Esophagus squamous epithelium (tissue), 4 donors: ENCODE results near the gene CAPZB.

Experiments used
- POLR2A ChIP-seq, 4 donors: fragments of 450-650 bp; IDR thresholded peaks; one replicate each; pipeline ENCODE4 v1.6.1; 2017; ENCODE audit warnings: antibody characterized with exemption in 4 of 4, mild to moderate bottlenecking in 4 of 4, moderate library complexity in 3 of 4
- TF ChIP-seq, protein P1 (sequence below), 6 experiments: fragments of 450-650 bp in 4 of 6; fragments of 200-600 bp in 2 of 6; sonication (generic) in 2 of 6; IDR thresholded peaks; one replicate each; pipeline ENCODE4 v1.5.1; 2016 to 2019; ENCODE audit warnings: antibody characterized with exemption in 6 of 6, mild to moderate bottlenecking in 4 of 6, moderate library complexity in 4 of 6

DNA sequence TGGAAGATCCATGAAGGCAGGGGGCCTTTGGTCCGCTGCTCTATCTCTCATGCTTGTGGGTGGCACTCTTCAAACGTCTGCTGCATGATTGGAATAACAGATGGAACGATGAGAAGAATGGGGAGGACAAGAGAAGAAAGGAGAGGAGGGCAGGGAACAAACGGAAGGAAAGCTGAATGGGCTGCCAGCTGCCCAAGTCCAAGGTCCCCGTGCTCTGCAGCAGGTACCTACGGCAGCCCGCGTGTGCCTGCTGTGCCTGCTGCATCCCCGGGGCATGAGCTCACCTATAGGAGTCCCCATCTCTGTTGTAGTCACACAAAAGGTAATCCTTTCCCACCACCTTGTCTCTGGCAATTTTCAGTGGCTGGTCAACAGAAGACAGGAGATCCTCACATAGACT, 100.1 kb downstream of the CAPZB start:
- TF ChIP-seq, protein P1, sequence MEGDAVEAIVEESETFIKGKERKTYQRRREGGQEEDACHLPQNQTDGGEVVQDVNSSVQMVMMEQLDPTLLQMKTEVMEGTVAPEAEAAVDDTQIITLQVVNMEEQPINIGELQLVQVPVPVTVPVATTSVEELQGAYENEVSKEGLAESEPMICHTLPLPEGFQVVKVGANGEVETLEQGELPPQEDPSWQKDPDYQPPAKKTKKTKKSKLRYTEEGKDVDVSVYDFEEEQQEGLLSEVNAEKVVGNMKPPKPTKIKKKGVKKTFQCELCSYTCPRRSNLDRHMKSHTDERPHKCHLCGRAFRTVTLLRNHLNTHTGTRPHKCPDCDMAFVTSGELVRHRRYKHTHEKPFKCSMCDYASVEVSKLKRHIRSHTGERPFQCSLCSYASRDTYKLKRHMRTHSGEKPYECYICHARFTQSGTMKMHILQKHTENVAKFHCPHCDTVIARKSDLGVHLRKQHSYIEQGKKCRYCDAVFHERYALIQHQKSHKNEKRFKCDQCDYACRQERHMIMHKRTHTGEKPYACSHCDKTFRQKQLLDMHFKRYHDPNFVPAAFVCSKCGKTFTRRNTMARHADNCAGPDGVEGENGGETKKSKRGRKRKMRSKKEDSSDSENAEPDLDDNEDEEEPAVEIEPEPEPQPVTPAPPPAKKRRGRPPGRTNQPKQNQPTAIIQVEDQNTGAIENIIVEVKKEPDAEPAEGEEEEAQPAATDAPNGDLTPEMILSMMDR (IDR thresholded peaks at IDR 0.05), result no peak
- TF ChIP-seq POLR2A (IDR thresholded peaks at IDR 0.05), result no peak
